ENCODE measurements around the gene CCDC6. TPM values are rescaled to one million over a fixed set of nuclear protein-coding genes. Genes with fewer than 3 reads are reported as not detected.

CCDC6 gene
- polyA plus RNA-seq, 3 donors = 4.2 to 13.5 (median 6.2) TPM

- Histone ChIP-seq H3K9me3 (replicated peaks in 1 of 2; ENCODE audit: control insufficient read depth in 1 of 2, insufficient read depth in 1 of 2, low read length in 2 of 2) (no peaks in the 10 kb centered on the region), H3K79me2 (ENCODE audit: insufficient read depth, low read length) (peaks cover 65% of the 10 kb centered on the region), H3K4me3 (replicated peaks in 1 of 3; ENCODE audit: low read depth in 2 of 3, low read length in 3 of 3) (no peak overlapping the region), H3K4me1 (ENCODE audit: control insufficient read depth in 1 of 2, insufficient read depth in 2 of 2, low read length in 2 of 2) (peaks cover 0 to 4% of the 10 kb centered on the region in 2 donors), H3K27me3 (ENCODE audit: control insufficient read depth in 2 of 2, insufficient read depth in 2 of 2, low read length in 2 of 2) (no peaks in the 10 kb centered on the region), H3K36me3 (replicated peaks in 1 of 2; ENCODE audit: control insufficient read depth in 1 of 2, insufficient read depth in 2 of 2, low read length in 2 of 2) (peaks cover 2 to 5% of the 10 kb centered on the region in 2 donors), H3K4me2 (replicated peaks; ENCODE audit: extremely low read depth, low read length, poor library complexity, severe bottlenecking) (no peak overlapping the region), H3K9ac (ENCODE audit: insufficient read depth, low read length, poor library complexity, severe bottlenecking) (no peak overlapping the region), H3K27ac (ENCODE audit: low read depth in 1 of 2, low read length in 2 of 2) (no peak overlapping the region), H4K20me1 (ENCODE audit: insufficient read depth, low read length) (peaks cover 85% of the 10 kb centered on the region), H2AFZ (ENCODE audit: insufficient read depth, low read depth, low read length, poor library complexity, severe bottlenecking) (no peak overlapping the region)
- Mint-ChIP-seq H3K27ac (no peak overlapping the region), H3K36me3 (peaks cover 18 to 20% of the 10 kb centered on the region in 2 donors), H3K9me3 (peaks cover 0 to 6% (median 4%) of the 10 kb centered on the region in 7 donors), H3K4me3 (no peak overlapping the region), H3K4me1 (peaks cover 17% of the 10 kb centered on the region), H3K27me3 (ENCODE audit: low read depth in 3 of 3) (no peaks in the 10 kb centered on the region)
- DNase-seq = no peak
- WGBS (ENCODE audit: insufficient coverage) = no CpG with 5 or more reads among the region's 3 CpGs
- intact Hi-C loops (cut with micrococcal nuclease) = no loop called here
- no peak for TF ChIP-seq CTCF (IDR thresholded peaks at IDR 0.05)
Measured at GRCh38 chr10:59857049-59857448, 49.3 kb downstream of the CCDC6 start.

- Histone ChIP-seq H3K9me3 (replicated peaks in 1 of 2; ENCODE audit: control insufficient read depth in 1 of 2, insufficient read depth in 1 of 2, low read length in 2 of 2) (no peaks in the 10 kb centered on the region), H3K4me1 (ENCODE audit: control insufficient read depth in 1 of 2, insufficient read depth in 2 of 2, low read length in 2 of 2) (peaks cover 0 to 4% of the 10 kb centered on the region in 2 donors), H3K4me3 (replicated peaks in 1 of 3; ENCODE audit: low read depth in 2 of 3, low read length in 3 of 3) (no peak overlapping the region), H3K27ac (ENCODE audit: low read depth in 1 of 2, low read length in 2 of 2) (no peak overlapping the region), H3K9ac (ENCODE audit: insufficient read depth, low read length, poor library complexity, severe bottlenecking) (no peak overlapping the region), H3K4me2 (replicated peaks; ENCODE audit: extremely low read depth, low read length, poor library complexity, severe bottlenecking) (no peak overlapping the region), H3K36me3 (replicated peaks in 1 of 2; ENCODE audit: control insufficient read depth in 1 of 2, insufficient read depth in 2 of 2, low read length in 2 of 2) (peaks cover 4 to 15% of the 10 kb centered on the region in 2 donors), H2AFZ (ENCODE audit: insufficient read depth, low read depth, low read length, poor library complexity, severe bottlenecking) (no peak overlapping the region), H3K79me2 (ENCODE audit: insufficient read depth, low read length) (peaks cover 61% of the 10 kb centered on the region), H4K20me1 (ENCODE audit: insufficient read depth, low read length) (peaks cover 85% of the 10 kb centered on the region), H3K27me3 (ENCODE audit: control insufficient read depth in 2 of 2, insufficient read depth in 2 of 2, low read length in 2 of 2) (no peaks in the 10 kb centered on the region)
- Mint-ChIP-seq H3K4me3 (no peak overlapping the region), H3K4me1 (peaks cover 17% of the 10 kb centered on the region), H3K27me3 (ENCODE audit: low read depth in 3 of 3) (no peaks in the 10 kb centered on the region), H3K9me3 (peaks cover 0 to 6% (median 4%) of the 10 kb centered on the region in 7 donors), H3K36me3 (peaks cover 25 to 28% of the 10 kb centered on the region in 2 donors), H3K27ac (no peak overlapping the region)
- intact Hi-C loops (cut with micrococcal nuclease) = no loop called here
- DNase-seq = no peak
- TF ChIP-seq CTCF (IDR thresholded peaks at IDR 0.05) = no peak
- WGBS (ENCODE audit: insufficient coverage) = 100% methylated on average over 1 of the region's 3 CpGs
Measured at GRCh38 chr10:59856104-59856503, 50.3 kb downstream of the CCDC6 start.
